ENCODE measurements around the gene CCDC3.

GRCh38 chr10:12873172-12873571, 128.3 kb downstream of the CCDC3 start:
- TF ChIP-seq NRF1 (IDR thresholded peaks at IDR 0.05; ENCODE audit: low read depth, low read length) (no peak), CTCF (IDR thresholded peaks at IDR 0.05) (no peak), YY1 (IDR thresholded peaks at IDR 0.05; ENCODE audit: low read depth) (no peak), MEF2A (IDR thresholded peaks at IDR 0.05; ENCODE audit: borderline replicate concordance, low read depth) (no peak), POLR2AphosphoS5 (IDR thresholded peaks at IDR 0.05; ENCODE audit: low read depth, low read length) (no peak), EP300 (IDR thresholded peaks at IDR 0.05; ENCODE audit: borderline replicate concordance in 1 of 2, low read depth in 1 of 2, low read length in 1 of 2) (no peak), SIN3A (IDR thresholded peaks at IDR 0.05; ENCODE audit: borderline replicate concordance, low read depth, low read length) (no peak), RXRA (IDR thresholded peaks at IDR 0.05; ENCODE audit: borderline replicate concordance, low read depth) (no peak), FOXM1 (IDR thresholded peaks at IDR 0.05; ENCODE audit: low read depth) (no peak), TAF1 (IDR thresholded peaks at IDR 0.05; ENCODE audit: borderline replicate concordance, low read depth, low read length) (no peak)

Data from SK-N-SH (cell line).